Nephron progenitor cell (in vitro differentiated cells): ENCODE results near the gene ZCCHC12.

ENCODE experiments used
- DNase-seq: peaks from one replicate; pipeline ENCODE4 v3.0.0; 2021
- H3K27ac Mint-ChIP-seq: 2 replicates; pipeline ENCODE4 v1.8.0; 2021; ENCODE audit warnings: mild to moderate bottlenecking, moderate library complexity, mixed read lengths
- H3K27me3 Mint-ChIP-seq: 2 replicates; pipeline ENCODE4 v1.8.0; 2021; ENCODE audit warnings: mild to moderate bottlenecking, low read depth, mixed read lengths; ENCODE audit not compliant: poor library complexity
- H3K36me3 Mint-ChIP-seq: 2 replicates; pipeline ENCODE4 v1.8.0; 2021; ENCODE audit warnings: low read depth, mixed read lengths
- H3K4me1 Mint-ChIP-seq: 2 replicates; pipeline ENCODE4 v1.8.0; 2021; ENCODE audit warnings: mixed read lengths
- H3K4me3 Mint-ChIP-seq: 2 replicates; pipeline ENCODE4 v1.8.0; 2021; ENCODE audit warnings: mild to moderate bottlenecking, moderate library complexity, mixed read lengths
- H3K9me3 Mint-ChIP-seq: 2 replicates; pipeline ENCODE4 v1.8.0; 2021; ENCODE audit warnings: mild to moderate bottlenecking, moderate library complexity, mixed read lengths
- TF ChIP-seq, protein P1 (sequence below): fragments of 200-600 bp; sonication (generic); IDR thresholded peaks from 2 replicates; pipeline ENCODE4 v1.5.0; 2021; ENCODE audit warnings: antibody characterized with exemption

The ZCCHC12 gene

GRCh38 chrX:118847676-118848075 lies 24.1 kb downstream of the ZCCHC12 start:
- no peaks in the 10 kb centered on the region for H3K36me3 Mint-ChIP-seq
- H3K27ac Mint-ChIP-seq = no peak overlapping the region
- peaks cover 8% of the 10 kb centered on the region for H3K27me3 Mint-ChIP-seq
- H3K9me3 Mint-ChIP-seq = peaks cover 20% of the 10 kb centered on the region
- H3K4me1 Mint-ChIP-seq = no peaks in the 10 kb centered on the region
- DNase-seq = no peak
- TF ChIP-seq, protein P1, sequence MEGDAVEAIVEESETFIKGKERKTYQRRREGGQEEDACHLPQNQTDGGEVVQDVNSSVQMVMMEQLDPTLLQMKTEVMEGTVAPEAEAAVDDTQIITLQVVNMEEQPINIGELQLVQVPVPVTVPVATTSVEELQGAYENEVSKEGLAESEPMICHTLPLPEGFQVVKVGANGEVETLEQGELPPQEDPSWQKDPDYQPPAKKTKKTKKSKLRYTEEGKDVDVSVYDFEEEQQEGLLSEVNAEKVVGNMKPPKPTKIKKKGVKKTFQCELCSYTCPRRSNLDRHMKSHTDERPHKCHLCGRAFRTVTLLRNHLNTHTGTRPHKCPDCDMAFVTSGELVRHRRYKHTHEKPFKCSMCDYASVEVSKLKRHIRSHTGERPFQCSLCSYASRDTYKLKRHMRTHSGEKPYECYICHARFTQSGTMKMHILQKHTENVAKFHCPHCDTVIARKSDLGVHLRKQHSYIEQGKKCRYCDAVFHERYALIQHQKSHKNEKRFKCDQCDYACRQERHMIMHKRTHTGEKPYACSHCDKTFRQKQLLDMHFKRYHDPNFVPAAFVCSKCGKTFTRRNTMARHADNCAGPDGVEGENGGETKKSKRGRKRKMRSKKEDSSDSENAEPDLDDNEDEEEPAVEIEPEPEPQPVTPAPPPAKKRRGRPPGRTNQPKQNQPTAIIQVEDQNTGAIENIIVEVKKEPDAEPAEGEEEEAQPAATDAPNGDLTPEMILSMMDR = peak; percentile 56
- H3K4me3 Mint-ChIP-seq = no peak overlapping the region

- peaks cover 5% of the 10 kb centered on the region for H3K27me3 Mint-ChIP-seq
- TF ChIP-seq, protein P1 = no peak
- H3K9me3 Mint-ChIP-seq = peaks cover 27% of the 10 kb centered on the region
- DNase-seq = no peak
- no peaks in the 10 kb centered on the region for H3K4me1 Mint-ChIP-seq
- no peaks in the 10 kb centered on the region for H3K36me3 Mint-ChIP-seq
- no peak overlapping the region for H3K27ac Mint-ChIP-seq
- no peak overlapping the region for H3K4me3 Mint-ChIP-seq
These were observed 30.0 kb downstream of the ZCCHC12 start for GRCh38 chrX:118853596-118853995.

- Mint-ChIP-seq H3K9me3 (peaks cover 33% of the 10 kb centered on the region), H3K4me1 (no peaks in the 10 kb centered on the region), H3K27ac (no peak overlapping the region), H3K27me3 (no peaks in the 10 kb centered on the region), H3K36me3 (peaks cover 8% of the 10 kb centered on the region), H3K4me3 (no peak overlapping the region)
- TF ChIP-seq, protein P1 = no peak
- DNase-seq = no peak
These were observed 32.2 kb downstream of the ZCCHC12 start for GRCh38 chrX:118855681-118856310.

- H3K36me3 Mint-ChIP-seq = peaks cover 8% of the 10 kb centered on the region
These were observed 33.4 kb downstream of the ZCCHC12 start for GRCh38 chrX:118857006-118857405.

GRCh38 chrX:118861338-118861737 lies 37.7 kb downstream of the ZCCHC12 start:
- no peak overlapping the region for H3K27ac Mint-ChIP-seq
- H3K9me3 Mint-ChIP-seq = peaks cover 33% of the 10 kb centered on the region
- peaks cover 10% of the 10 kb centered on the region for H3K4me1 Mint-ChIP-seq
- TF ChIP-seq, protein P1 = no peak
- peaks cover 8% of the 10 kb centered on the region for H3K36me3 Mint-ChIP-seq
- no peaks in the 10 kb centered on the region for H3K27me3 Mint-ChIP-seq
- no peak overlapping the region for H3K4me3 Mint-ChIP-seq
- DNase-seq = no peak

More at GRCh38 chrX:118857006-118857405, 33.4 kb downstream of the ZCCHC12 start:
- no peak overlapping the region for H3K27ac Mint-ChIP-seq
- TF ChIP-seq, protein P1 = no peak
- H3K4me3 Mint-ChIP-seq = no peak overlapping the region
- no peaks in the 10 kb centered on the region for H3K27me3 Mint-ChIP-seq
- DNase-seq = no peak
- H3K4me1 Mint-ChIP-seq = no peaks in the 10 kb centered on the region
- peaks cover 35% of the 10 kb centered on the region for H3K9me3 Mint-ChIP-seq

- peaks cover 10% of the 10 kb centered on the region for H3K4me1 Mint-ChIP-seq
- H3K27ac Mint-ChIP-seq = no peak overlapping the region
- H3K4me3 Mint-ChIP-seq = no peak overlapping the region
- TF ChIP-seq, protein P1 = no peak
- H3K36me3 Mint-ChIP-seq = peaks cover 8% of the 10 kb centered on the region
- no peak for DNase-seq
- peaks cover 35% of the 10 kb centered on the region for H3K9me3 Mint-ChIP-seq
- no peaks in the 10 kb centered on the region for H3K27me3 Mint-ChIP-seq
These were observed 38.5 kb downstream of the ZCCHC12 start for GRCh38 chrX:118862091-118862490.
